ENCODE measurements around the gene PHF21B. TPM values are rescaled to one million over a fixed set of nuclear protein-coding genes. Genes with fewer than 3 reads are reported as not detected.

Gene PHF21B
- total RNA-seq, 4 donors from 2014 or later: under 0.01 to 11.9 (median 2.9) TPM

DNA sequence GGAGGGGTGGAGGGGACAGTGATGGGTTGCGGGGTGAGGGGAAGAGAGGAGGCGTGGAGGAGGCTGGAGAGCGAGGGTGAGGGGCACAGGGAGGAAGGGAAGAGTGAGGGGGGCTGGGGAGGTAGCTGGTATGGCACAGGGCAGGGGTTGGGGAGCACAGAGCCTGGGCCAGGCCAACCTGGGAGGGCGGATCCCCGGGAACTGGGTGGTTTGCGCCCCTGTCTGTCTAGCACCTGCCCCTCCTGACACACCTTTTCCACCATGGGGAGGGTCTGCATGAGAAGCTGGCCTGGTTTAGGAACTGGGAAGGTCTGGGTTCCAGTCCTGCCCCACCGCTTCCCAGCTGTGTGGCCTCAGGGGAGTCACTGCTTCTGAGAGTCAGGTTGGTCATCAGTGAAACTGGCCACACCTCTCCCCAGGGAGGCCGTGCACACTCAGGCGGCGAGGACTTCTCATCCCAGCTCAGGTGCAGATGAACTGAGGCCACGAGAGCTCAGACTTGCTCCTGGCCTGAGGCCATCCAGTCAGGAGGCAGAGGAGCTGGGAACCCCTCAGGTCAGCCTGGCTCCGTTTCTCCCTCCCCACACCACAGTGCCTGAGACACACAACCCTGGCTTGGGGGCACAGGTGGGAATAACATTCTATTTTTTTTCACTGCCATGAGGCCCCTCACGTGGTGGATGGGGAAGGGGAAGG, 95.6 kb downstream of the PHF21B start:
- Histone ChIP-seq H3K27ac (no peak overlapping the region), H3K4me1 (no peaks in the 10 kb centered on the region), H3K36me3 (no peaks in the 10 kb centered on the region), H3K27me3 (no peaks in the 10 kb centered on the region), H3K9me3 (peaks cover 0 to 3% of the 10 kb centered on the region in 2 donors), H3K4me3 (no peak overlapping the region)
- TF ChIP-seq, protein P1, sequence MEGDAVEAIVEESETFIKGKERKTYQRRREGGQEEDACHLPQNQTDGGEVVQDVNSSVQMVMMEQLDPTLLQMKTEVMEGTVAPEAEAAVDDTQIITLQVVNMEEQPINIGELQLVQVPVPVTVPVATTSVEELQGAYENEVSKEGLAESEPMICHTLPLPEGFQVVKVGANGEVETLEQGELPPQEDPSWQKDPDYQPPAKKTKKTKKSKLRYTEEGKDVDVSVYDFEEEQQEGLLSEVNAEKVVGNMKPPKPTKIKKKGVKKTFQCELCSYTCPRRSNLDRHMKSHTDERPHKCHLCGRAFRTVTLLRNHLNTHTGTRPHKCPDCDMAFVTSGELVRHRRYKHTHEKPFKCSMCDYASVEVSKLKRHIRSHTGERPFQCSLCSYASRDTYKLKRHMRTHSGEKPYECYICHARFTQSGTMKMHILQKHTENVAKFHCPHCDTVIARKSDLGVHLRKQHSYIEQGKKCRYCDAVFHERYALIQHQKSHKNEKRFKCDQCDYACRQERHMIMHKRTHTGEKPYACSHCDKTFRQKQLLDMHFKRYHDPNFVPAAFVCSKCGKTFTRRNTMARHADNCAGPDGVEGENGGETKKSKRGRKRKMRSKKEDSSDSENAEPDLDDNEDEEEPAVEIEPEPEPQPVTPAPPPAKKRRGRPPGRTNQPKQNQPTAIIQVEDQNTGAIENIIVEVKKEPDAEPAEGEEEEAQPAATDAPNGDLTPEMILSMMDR (IDR thresholded peaks at IDR 0.05): no peak
- no peak for TF ChIP-seq POLR2A (IDR thresholded peaks at IDR 0.05)
- no peak for DNase-seq
- intact Hi-C loops (cut with DNase I; ENCODE audit: low total_unique reads): no loop called here

DNA sequence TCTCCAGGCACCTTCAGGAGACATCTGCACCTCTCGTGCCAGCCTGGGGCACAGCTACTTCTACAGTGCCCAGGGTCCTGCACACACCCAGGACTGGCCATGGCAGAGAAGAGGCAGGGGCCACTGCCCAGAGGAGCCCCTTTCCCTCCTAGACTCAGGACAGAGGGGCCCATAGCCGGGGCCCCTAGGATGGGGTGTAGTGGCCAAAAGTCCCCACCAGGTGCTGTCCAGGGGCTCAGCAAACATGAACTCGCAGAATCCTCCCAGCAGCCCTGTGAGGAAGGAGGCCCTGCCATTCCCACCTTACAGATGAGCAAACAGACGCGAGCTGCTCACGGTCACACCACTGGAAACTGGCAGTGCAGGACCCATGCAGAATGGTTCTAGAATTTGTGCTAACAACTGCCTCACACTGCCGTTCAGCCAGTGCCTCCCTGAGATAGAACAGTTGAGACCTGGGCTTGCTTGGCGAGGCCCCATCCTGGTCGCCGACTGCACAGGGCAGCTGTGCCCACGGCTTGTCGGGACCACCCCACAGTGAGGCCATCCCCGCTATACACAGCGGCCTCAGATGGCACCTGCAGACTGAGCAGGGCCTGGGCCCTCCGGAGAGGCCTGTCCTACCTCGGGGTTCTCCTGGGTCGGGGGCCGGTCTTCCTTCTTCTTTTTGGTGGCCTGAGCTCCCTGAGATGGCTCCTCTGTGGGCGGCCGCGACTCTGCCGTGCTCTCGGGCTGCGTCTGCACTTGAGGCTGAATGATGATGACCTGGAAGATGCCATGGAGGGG, 96.4 kb downstream of the PHF21B start:
- no peaks in the 10 kb centered on the region for H3K36me3 ChIP-seq
- H3K27ac ChIP-seq: no peak overlapping the region
- peaks cover 0 to 3% of the 10 kb centered on the region in 2 donors for H3K9me3 ChIP-seq
- TF ChIP-seq, protein P1 (IDR thresholded peaks at IDR 0.05): no peak
- no peak for TF ChIP-seq POLR2A (IDR thresholded peaks at IDR 0.05)
- intact Hi-C loops (cut with DNase I; ENCODE audit: low total_unique reads): no loop called here
- H3K4me1 ChIP-seq: no peaks in the 10 kb centered on the region
- H3K27me3 ChIP-seq: no peaks in the 10 kb centered on the region
- no peak for DNase-seq
- H3K4me3 ChIP-seq: no peak overlapping the region

DNA sequence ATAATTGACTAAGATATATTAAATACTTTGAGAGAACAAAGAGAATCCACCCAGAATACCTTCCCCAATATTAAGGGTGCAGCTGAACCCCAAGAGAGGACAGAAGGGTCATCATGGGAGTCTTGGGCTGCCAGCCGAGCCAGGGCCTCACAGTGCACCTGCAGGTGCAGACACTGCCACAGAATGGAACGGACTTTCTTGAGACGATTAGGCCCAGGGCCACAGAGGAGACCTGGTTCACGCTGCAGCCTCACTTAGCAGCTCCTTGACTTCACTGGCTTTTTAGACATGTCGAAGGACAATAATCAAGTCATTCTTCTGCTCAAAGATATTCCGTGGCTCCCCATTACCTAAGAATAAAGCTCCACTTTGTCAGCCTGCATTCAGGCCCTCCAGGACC, 100.6 kb downstream of the PHF21B start:
- Histone ChIP-seq H3K36me3 (no peaks in the 10 kb centered on the region), H3K27me3 (no peaks in the 10 kb centered on the region), H3K4me1 (no peaks in the 10 kb centered on the region), H3K9me3 (peaks cover 0 to 3% of the 10 kb centered on the region in 2 donors), H3K4me3 (no peak overlapping the region), H3K27ac (no peak overlapping the region)
- TF ChIP-seq POLR2A (IDR thresholded peaks at IDR 0.05): no peak
- TF ChIP-seq, protein P1 (IDR thresholded peaks at IDR 0.05): no peak
- no peak for DNase-seq
- intact Hi-C loops (cut with DNase I; ENCODE audit: low total_unique reads): no loop called here

DNA sequence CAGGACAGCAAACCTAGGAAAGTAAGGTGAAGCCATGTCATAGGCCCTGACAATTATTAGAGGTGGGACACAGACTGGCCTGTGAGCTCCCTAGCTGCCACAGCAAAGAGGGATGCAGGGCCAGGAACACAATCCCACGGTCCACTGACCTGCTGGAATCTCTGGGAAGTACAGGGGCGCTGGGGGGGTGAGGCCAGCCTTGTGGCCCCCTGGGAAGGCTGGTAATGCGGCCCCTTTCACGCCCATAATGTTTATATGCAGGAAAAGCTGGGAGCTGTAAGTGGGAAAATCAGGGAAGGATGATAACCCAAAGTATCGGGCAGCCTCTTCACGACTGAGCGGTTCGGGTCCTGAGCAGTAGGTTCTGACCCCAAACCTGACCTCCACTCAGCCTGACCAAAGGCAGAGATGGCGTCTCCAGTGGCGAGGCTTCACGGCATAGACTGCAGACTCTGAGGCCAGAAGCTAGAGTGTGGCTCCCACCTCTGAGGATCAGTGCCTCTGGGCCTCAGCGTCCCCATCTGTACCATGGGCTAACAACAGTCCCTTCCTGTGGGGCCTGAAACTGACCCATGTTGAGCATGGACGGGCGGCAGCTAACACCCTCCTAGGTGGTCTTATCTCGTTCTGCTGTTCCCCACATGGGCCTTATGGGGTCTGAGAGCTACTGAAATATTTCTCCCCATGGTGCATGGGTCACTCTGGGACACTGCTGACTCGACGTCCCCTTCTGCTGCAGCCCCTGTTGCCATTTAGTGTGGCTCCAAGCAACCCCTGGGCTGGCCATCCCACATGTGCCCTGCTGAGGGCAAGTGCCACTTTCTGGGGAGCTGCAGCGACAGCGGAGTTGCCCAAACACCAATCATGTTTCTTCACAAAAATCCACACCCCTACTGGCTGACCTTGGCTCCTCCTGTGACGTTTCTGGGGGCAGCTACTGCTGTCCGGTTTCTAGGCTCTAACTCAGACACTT, 101.8 kb downstream of the PHF21B start:
- no peak for TF ChIP-seq POLR2A (IDR thresholded peaks at IDR 0.05)
- TF ChIP-seq, protein P1 (IDR thresholded peaks at IDR 0.05): no peak
- Histone ChIP-seq H3K27ac (no peak overlapping the region), H3K27me3 (no peaks in the 10 kb centered on the region), H3K36me3 (no peaks in the 10 kb centered on the region), H3K4me3 (no peak overlapping the region), H3K9me3 (peaks cover 0 to 3% of the 10 kb centered on the region in 2 donors), H3K4me1 (no peaks in the 10 kb centered on the region)
- no peak for DNase-seq
- intact Hi-C loops (cut with DNase I; ENCODE audit: low total_unique reads): no loop called here

Measured in uterus (tissue), 4 donors.